GM12878 (cell line): ENCODE data around the gene SELP.

Source experiments
- CEBPZ ChIP-seq: fragments of 150-350 bp; IDR thresholded peaks from 2 replicates; pipeline ENCODE4 v1.6.1; 2016; ENCODE audit warnings: low read depth, low read length
- CTCF ChIP-seq, 3 experiments: IDR thresholded peaks in 2 of 3; conservative IDR thresholded peaks in 1 of 3; 2 replicates each; pipeline ENCODE4 v1.5.1; 2011; ENCODE audit warnings: low read depth in 3 of 3, low read length in 3 of 3, mild to moderate bottlenecking in 3 of 3, control low read depth in 2 of 3, moderate library complexity in 2 of 3, inconsistent platforms in 1 of 3, mixed read lengths in 1 of 3; ENCODE audit not compliant: control insufficient read depth in 2 of 3, insufficient read depth in 1 of 3; ENCODE audit errors: extremely low read depth in 1 of 3
- E2F4 ChIP-seq: IDR thresholded peaks from 2 replicates; pipeline ENCODE4 v1.6.1; 2012; ENCODE audit warnings: low read depth, low read length, improper control_type of control experiment
- KAT2A ChIP-seq: conservative IDR thresholded peaks from 2 replicates; pipeline ENCODE4 v1.6.1; 2011; ENCODE audit warnings: low read depth, low read length; ENCODE audit not compliant: control insufficient read depth
- MEF2B ChIP-seq: fragments of 450-650 bp; IDR thresholded peaks from 2 replicates; pipeline ENCODE4 v1.6.1; 2018; ENCODE audit warnings: mild to moderate bottlenecking, moderate library complexity; ENCODE audit not compliant: partially characterized antibody, poor library complexity, severe bottlenecking
- PAX5 ChIP-seq: IDR thresholded peaks from 2 replicates; pipeline ENCODE4 v1.6.1; 2011; ENCODE audit warnings: low read depth, low read length, borderline replicate concordance
- PKNOX1 ChIP-seq: fragments of 450-650 bp; IDR thresholded peaks from 2 replicates; pipeline ENCODE4 v1.6.1; 2016; ENCODE audit warnings: mild to moderate bottlenecking
- POLR2A ChIP-seq: IDR thresholded peaks from 2 replicates; pipeline ENCODE4 v1.6.1; 2011; ENCODE audit warnings: low read depth, mild to moderate bottlenecking, low read length
- POLR2AphosphoS2 ChIP-seq: IDR thresholded peaks from 2 replicates; pipeline ENCODE4 v1.6.1; 2011; ENCODE audit warnings: low read depth, mild to moderate bottlenecking, low read length, improper control_type of control experiment, moderate library complexity
- POLR2AphosphoS5 ChIP-seq: IDR thresholded peaks from 2 replicates; pipeline ENCODE4 v1.6.1; 2011; ENCODE audit warnings: mild to moderate bottlenecking, low read length, inconsistent platforms
- RAD21 ChIP-seq: IDR thresholded peaks from 2 replicates; pipeline ENCODE4 v1.6.1; 2011; ENCODE audit warnings: mild to moderate bottlenecking, low read depth, low read length, moderate library complexity; ENCODE audit not compliant: insufficient read depth
- RELA ChIP-seq: fragments of 450-650 bp; IDR thresholded peaks from 2 replicates; pipeline ENCODE4 v1.8.0; 2014; ENCODE audit warnings: borderline replicate concordance; ENCODE audit not compliant: partially characterized antibody
- RFX5 ChIP-seq: IDR thresholded peaks from 2 replicates; pipeline ENCODE4 v1.6.1; 2011; ENCODE audit warnings: low read depth, low read length, improper control_type of control experiment
- TCF3 ChIP-seq: IDR thresholded peaks from 2 replicates; pipeline ENCODE4 v1.6.1; 2012; ENCODE audit warnings: low read depth, mild to moderate bottlenecking, low read length, borderline replicate concordance; ENCODE audit not compliant: insufficient read depth

GRCh38 chr1:169557131-169557530, 72.8 kb downstream of the SELP start:
- TF ChIP-seq POLR2AphosphoS2 (no peak), POLR2A (no peak), TCF3 (no peak), POLR2AphosphoS5 (no peak), RAD21 (no peak), CEBPZ (no peak), E2F4 (no peak), PKNOX1 (no peak), RELA (no peak), RFX5 (no peak), CTCF (IDR thresholded peaks at IDR 0.05 in 2 of 3, conservative IDR thresholded peaks at IDR 0.05 in 1 of 3; ENCODE audit: control insufficient read depth in 2 of 3, extremely low read depth in 1 of 3, insufficient read depth in 1 of 3, low read depth in 3 of 3, low read length in 3 of 3) (no peak), MEF2B (no peak), PAX5 (no peak), KAT2A (no peak)
